Measurements from ENCODE around the gene FXN. TPM values are rescaled to one million over a fixed set of nuclear protein-coding genes. Genes with fewer than 3 reads are reported as not detected.

FXN gene
- total and polyA plus RNA-seq, 10 donors, result 11.1 to 25.3 (median 15.8) TPM

DNA sequence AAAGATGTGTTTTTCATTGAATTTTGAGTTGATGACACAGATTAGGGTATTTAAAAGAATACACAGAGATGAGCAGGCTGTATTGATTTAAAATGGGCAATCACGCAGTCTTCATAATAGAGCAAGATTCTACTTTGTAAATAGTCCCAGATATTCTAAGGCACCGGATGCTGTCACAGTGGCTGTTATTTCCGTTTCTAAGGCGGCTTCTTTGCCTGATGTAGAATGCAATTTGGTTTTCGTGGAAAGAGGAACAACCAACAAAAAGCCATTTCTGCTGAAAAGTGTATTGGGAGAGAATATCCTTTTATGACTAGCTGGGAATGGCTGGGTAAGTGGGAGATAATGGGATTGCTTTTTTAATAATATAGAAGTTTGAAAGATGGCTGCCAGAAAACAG is 39.1 kb upstream of the FXN start:
- WGBS, 5 donors, result 39 to 66% (median 55%) methylated on average over 5 of the region's 5 CpGs
- DNase-seq, result no peak
- H3K27me3 ChIP-seq (replicated peaks in 1 of 7), result no peaks in the 10 kb centered on the region
- no peak overlapping the region for H3K4me3 ChIP-seq
- no peaks in the 10 kb centered on the region for H3K9me3 ChIP-seq
- intact Hi-C loops (cut with DNase I; ENCODE audit: low total_unique reads), result loop anchor here (10.0 kb wide), 1 partner anchor 152 kb away; no protein-coding TSS in a partner anchor
- no peaks in the 10 kb centered on the region for H3K36me3 ChIP-seq
- H3K4me1 ChIP-seq, result peaks cover 0 to 45% (median 13%) of the 10 kb centered on the region in 6 donors
- peak overlapping the region in 1 of 8 donors; percentile 12 for H3K27ac ChIP-seq
- TF ChIP-seq POLR2A (IDR thresholded peaks at IDR 0.05), result no peak
- TF ChIP-seq POLR2AphosphoS5 (IDR thresholded peaks at IDR 0.05), result no peak
- TF ChIP-seq, protein P1, sequence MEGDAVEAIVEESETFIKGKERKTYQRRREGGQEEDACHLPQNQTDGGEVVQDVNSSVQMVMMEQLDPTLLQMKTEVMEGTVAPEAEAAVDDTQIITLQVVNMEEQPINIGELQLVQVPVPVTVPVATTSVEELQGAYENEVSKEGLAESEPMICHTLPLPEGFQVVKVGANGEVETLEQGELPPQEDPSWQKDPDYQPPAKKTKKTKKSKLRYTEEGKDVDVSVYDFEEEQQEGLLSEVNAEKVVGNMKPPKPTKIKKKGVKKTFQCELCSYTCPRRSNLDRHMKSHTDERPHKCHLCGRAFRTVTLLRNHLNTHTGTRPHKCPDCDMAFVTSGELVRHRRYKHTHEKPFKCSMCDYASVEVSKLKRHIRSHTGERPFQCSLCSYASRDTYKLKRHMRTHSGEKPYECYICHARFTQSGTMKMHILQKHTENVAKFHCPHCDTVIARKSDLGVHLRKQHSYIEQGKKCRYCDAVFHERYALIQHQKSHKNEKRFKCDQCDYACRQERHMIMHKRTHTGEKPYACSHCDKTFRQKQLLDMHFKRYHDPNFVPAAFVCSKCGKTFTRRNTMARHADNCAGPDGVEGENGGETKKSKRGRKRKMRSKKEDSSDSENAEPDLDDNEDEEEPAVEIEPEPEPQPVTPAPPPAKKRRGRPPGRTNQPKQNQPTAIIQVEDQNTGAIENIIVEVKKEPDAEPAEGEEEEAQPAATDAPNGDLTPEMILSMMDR (IDR thresholded peaks at IDR 0.05 in 8 of 11, conservative IDR thresholded peaks at IDR 0.05 in 3 of 11), result no peak

DNA sequence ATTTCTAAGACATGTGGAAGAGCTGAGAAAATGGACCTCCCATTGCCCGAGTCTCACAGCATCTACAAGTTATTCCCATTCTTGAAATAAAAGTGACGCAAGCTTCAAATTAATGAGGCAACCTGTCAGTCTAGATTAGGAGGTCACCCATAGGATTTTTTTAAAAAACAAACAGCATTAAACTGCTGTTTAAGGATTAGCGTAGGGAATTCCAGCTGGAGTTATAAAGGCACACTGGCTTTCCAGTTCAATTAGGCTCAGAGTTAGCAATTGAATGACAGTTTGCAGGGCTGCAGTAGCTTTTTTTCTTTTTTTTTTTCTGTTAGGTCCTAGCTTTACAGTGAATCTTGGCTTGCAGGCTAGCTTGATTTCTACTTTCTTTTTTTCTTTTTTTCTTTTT is 37.9 kb upstream of the FXN start:
- H3K36me3 ChIP-seq, result no peaks in the 10 kb centered on the region
- WGBS, 5 donors, result 75 to 94% (median 90%) methylated on average over 3 of the region's 3 CpGs
- H3K4me1 ChIP-seq, result peaks cover 0 to 45% (median 13%) of the 10 kb centered on the region in 6 donors
- H3K27ac ChIP-seq, result no peak overlapping the region
- no peak overlapping the region for H3K4me3 ChIP-seq
- H3K27me3 ChIP-seq (replicated peaks in 1 of 7), result no peaks in the 10 kb centered on the region
- TF ChIP-seq, protein P1 (IDR thresholded peaks at IDR 0.05 in 8 of 11, conservative IDR thresholded peaks at IDR 0.05 in 3 of 11), result no peak
- TF ChIP-seq POLR2AphosphoS5 (IDR thresholded peaks at IDR 0.05), result no peak
- no peak for TF ChIP-seq POLR2A (IDR thresholded peaks at IDR 0.05)
- H3K9me3 ChIP-seq, result no peaks in the 10 kb centered on the region
- intact Hi-C loops (cut with DNase I; ENCODE audit: low total_unique reads), result loop anchor here (10.0 kb wide), 1 partner anchor 153 kb away; no protein-coding TSS in a partner anchor
- no peak for DNase-seq

DNA sequence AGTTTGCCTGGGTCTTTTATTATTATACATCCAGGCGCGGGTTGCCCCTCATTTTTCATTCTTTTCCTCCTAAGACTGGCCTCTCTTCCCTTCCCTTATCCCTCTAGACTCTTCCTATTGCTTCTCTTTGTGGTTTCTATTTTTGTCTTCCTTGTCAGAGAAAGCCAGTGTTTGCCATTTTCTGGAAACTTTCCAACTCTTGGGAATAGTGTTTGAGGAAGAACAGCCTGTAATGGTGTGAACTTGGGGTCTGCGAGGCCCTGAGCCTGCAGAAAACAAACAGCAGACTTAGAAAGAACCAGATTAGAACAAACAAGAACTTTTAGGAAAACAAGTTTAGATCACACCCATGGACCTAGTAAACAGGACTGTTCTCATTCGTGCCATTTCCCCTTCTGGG is 37.2 kb upstream of the FXN start:
- Histone ChIP-seq H3K27me3 (replicated peaks in 1 of 7) (no peaks in the 10 kb centered on the region), H3K4me3 (no peak overlapping the region), H3K36me3 (no peaks in the 10 kb centered on the region), H3K9me3 (no peaks in the 10 kb centered on the region), H3K4me1 (peaks cover 0 to 45% (median 13%) of the 10 kb centered on the region in 6 donors), H3K27ac (no peak overlapping the region)
- no peak for DNase-seq
- TF ChIP-seq, protein P1 (IDR thresholded peaks at IDR 0.05 in 8 of 11, conservative IDR thresholded peaks at IDR 0.05 in 3 of 11), result no peak
- TF ChIP-seq POLR2AphosphoS5 (IDR thresholded peaks at IDR 0.05) (no peak), POLR2A (IDR thresholded peaks at IDR 0.05) (no peak)
- intact Hi-C loops (cut with DNase I; ENCODE audit: low total_unique reads), result loop anchor here (10.0 kb wide), 1 partner anchor 154 kb away; no protein-coding TSS in a partner anchor
- WGBS, 5 donors, result 62 to 71% (median 65%) methylated on average over 4 of the region's 4 CpGs

DNA sequence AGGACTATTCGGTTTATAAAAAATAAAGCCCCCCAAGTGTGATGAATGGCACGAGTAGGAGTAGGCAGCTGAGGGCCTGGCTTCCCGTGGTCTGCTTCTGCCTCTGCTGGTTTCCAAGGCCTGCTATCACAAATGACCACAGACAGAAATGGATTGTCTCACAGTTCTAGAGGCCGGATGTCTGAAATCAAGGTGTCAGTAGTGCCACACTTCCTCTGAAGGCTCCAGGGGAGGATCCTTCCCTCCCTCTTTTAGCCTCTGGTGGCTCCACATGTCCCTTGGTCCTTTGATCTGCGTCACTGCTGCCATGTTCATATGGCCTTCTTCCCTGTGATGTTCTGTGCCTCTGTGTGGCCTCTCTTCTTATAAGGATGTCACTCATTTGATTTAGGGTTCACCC is 36.7 kb upstream of the FXN start:
- intact Hi-C loops (cut with DNase I; ENCODE audit: low total_unique reads), result loop anchor here (10.0 kb wide), 1 partner anchor 154 kb away; no protein-coding TSS in a partner anchor
- no peaks in the 10 kb centered on the region for H3K9me3 ChIP-seq
- H3K4me1 ChIP-seq, result peaks cover 0 to 45% (median 13%) of the 10 kb centered on the region in 6 donors
- no peak overlapping the region for H3K4me3 ChIP-seq
- 36 to 70% (median 65%) methylated on average over 5 of the region's 5 CpGs for WGBS, 5 donors
- TF ChIP-seq, protein P1 (IDR thresholded peaks at IDR 0.05 in 8 of 11, conservative IDR thresholded peaks at IDR 0.05 in 3 of 11), result no peak
- no peak for TF ChIP-seq POLR2AphosphoS5 (IDR thresholded peaks at IDR 0.05)
- TF ChIP-seq POLR2A (IDR thresholded peaks at IDR 0.05), result no peak
- DNase-seq, result no peak
- H3K36me3 ChIP-seq, result no peaks in the 10 kb centered on the region
- no peaks in the 10 kb centered on the region for H3K27me3 ChIP-seq (replicated peaks in 1 of 7)
- H3K27ac ChIP-seq, result no peak overlapping the region
